ENCODE measurements around the gene PRPF40A. TPM values are rescaled to one million over a fixed set of nuclear protein-coding genes. Genes with fewer than 3 reads are reported as not detected.
A peak's percentile ranks its signal among the peaks of the same experiment; 100 is the strongest.

The PRPF40A gene
- total RNA-seq, 1 experiment from 2014 or later = 166 TPM

GRCh38 chr2:152762202-152762601 is 44.9 kb upstream of the PRPF40A start:
- H3K4me1 ChIP-seq (ENCODE audit: insufficient read depth, low read length, poor library complexity, severe bottlenecking) = no peaks in the 10 kb centered on the region
- BruUV-seq (replicated peaks) = no TSS peak
- no peaks in the 10 kb centered on the region for H3K27me3 ChIP-seq (replicated peaks; ENCODE audit: insufficient read depth, low read depth, low read length, poor library complexity)
- ChIA-PET POLR2A (ENCODE audit: low non-redundant PET) (no interaction called here), CTCF (no interaction called here)
- no peak overlapping the region for H3K4me3 ChIP-seq (ENCODE audit: low read depth, low read length, poor library complexity, severe bottlenecking)
- H3K9me3 ChIP-seq (ENCODE audit: low read depth, low read length, poor library complexity, severe bottlenecking) = no peaks in the 10 kb centered on the region
- H3K27ac ChIP-seq (ENCODE audit: low read depth, low read length, poor library complexity, severe bottlenecking) = no peak overlapping the region
- intact Hi-C loops (cut with micrococcal nuclease; ENCODE audit: unreplicated experiment) = no loop called here
- H3K36me3 ChIP-seq (ENCODE audit: insufficient read depth, low read length, poor library complexity, severe bottlenecking) = peaks cover 12% of the 10 kb centered on the region
- no peak for TF ChIP-seq CTCF (conservative IDR thresholded peaks at IDR 0.05; ENCODE audit: low read depth, low read length)
- TF ChIP-seq EZH2 (IDR thresholded peaks at IDR 0.05; ENCODE audit: borderline replicate concordance, low read depth, low read length, poor library complexity, severe bottlenecking) = no peak
- DNase-seq (ENCODE audit: low spot score) = peak; percentile 79

- POLR2A ChIA-PET (ENCODE audit: low non-redundant PET) = no interaction called here
- Histone ChIP-seq H3K27ac (ENCODE audit: low read depth, low read length, poor library complexity, severe bottlenecking) (no peak overlapping the region), H3K4me3 (ENCODE audit: low read depth, low read length, poor library complexity, severe bottlenecking) (no peak overlapping the region), H3K9me3 (ENCODE audit: low read depth, low read length, poor library complexity, severe bottlenecking) (no peaks in the 10 kb centered on the region), H3K4me1 (ENCODE audit: insufficient read depth, low read length, poor library complexity, severe bottlenecking) (no peaks in the 10 kb centered on the region), H3K27me3 (replicated peaks; ENCODE audit: insufficient read depth, low read depth, low read length, poor library complexity) (no peaks in the 10 kb centered on the region), H3K36me3 (ENCODE audit: insufficient read depth, low read length, poor library complexity, severe bottlenecking) (peaks cover 12% of the 10 kb centered on the region)
- no TSS peak for BruUV-seq (replicated peaks)
- intact Hi-C loops (cut with micrococcal nuclease; ENCODE audit: unreplicated experiment) = no loop called here
- no peak for TF ChIP-seq EZH2 (IDR thresholded peaks at IDR 0.05; ENCODE audit: borderline replicate concordance, low read depth, low read length, poor library complexity, severe bottlenecking)
- no peak for TF ChIP-seq CTCF (conservative IDR thresholded peaks at IDR 0.05; ENCODE audit: low read depth, low read length)
- CTCF ChIA-PET = no interaction called here
- DNase-seq (ENCODE audit: low spot score) = no peak
These were observed 44.0 kb upstream of the PRPF40A start for GRCh38 chr2:152761214-152761613.

- TF ChIP-seq CTCF (conservative IDR thresholded peaks at IDR 0.05; ENCODE audit: low read depth, low read length) = no peak
- no peak for TF ChIP-seq EZH2 (IDR thresholded peaks at IDR 0.05; ENCODE audit: borderline replicate concordance, low read depth, low read length, poor library complexity, severe bottlenecking)
- Histone ChIP-seq H3K9me3 (ENCODE audit: low read depth, low read length, poor library complexity, severe bottlenecking) (no peaks in the 10 kb centered on the region), H3K27ac (ENCODE audit: low read depth, low read length, poor library complexity, severe bottlenecking) (no peak overlapping the region), H3K4me1 (ENCODE audit: insufficient read depth, low read length, poor library complexity, severe bottlenecking) (no peaks in the 10 kb centered on the region), H3K4me3 (ENCODE audit: low read depth, low read length, poor library complexity, severe bottlenecking) (no peak overlapping the region), H3K36me3 (ENCODE audit: insufficient read depth, low read length, poor library complexity, severe bottlenecking) (peaks cover 12% of the 10 kb centered on the region), H3K27me3 (replicated peaks; ENCODE audit: insufficient read depth, low read depth, low read length, poor library complexity) (no peaks in the 10 kb centered on the region)
- no peak for DNase-seq (ENCODE audit: low spot score)
- intact Hi-C loops (cut with micrococcal nuclease; ENCODE audit: unreplicated experiment) = no loop called here
- ChIA-PET POLR2A (ENCODE audit: low non-redundant PET) (no interaction called here), CTCF (no interaction called here)
- BruUV-seq (replicated peaks) = no TSS peak
These were observed 42.2 kb upstream of the PRPF40A start for GRCh38 chr2:152759290-152760072.
